CD4-positive, alpha-beta T cell (primary cell): ENCODE results near the gene NUMBL. TPM values are rescaled to one million over a fixed set of nuclear protein-coding genes. Genes with fewer than 3 reads are reported as not detected.

Experiments
- ATAC-seq: fragments of 200-7000 bp; cut with Tn5 transposase; one replicate; pipeline ENCODE4 v1.10.0; 2022; ENCODE audit warnings: mild to moderate bottlenecking; ENCODE audit not compliant: poor library complexity
- CTCF ChIA-PET: fragments of 350-600 bp; sonication (Branson Sonifier 250); formaldehyde crosslinking; loops from one replicate; lab custom pipeline; 2021; ENCODE audit warnings: antibody characterized with exemption, inconsistent platforms; lab: Charles Lee
- POLR2A ChIA-PET: fragments of 350-600 bp; sonication (Branson Sonifier 250); formaldehyde crosslinking; loops from one replicate; lab custom pipeline; 2021; ENCODE audit warnings: antibody characterized with exemption, inconsistent platforms; lab: Charles Lee
- DNase-seq, 14 experiments: peaks; one replicate each; pipeline ENCODE4 v3.0.0-alpha.2; 2013 to 2020; ENCODE audit warnings: mixed read lengths in 2 of 14
- H3K27ac ChIP-seq, 2 donors: one replicate each; pipeline versions ENCODE4 v1.5.1 to v1.7.0; 2013; ENCODE audit warnings: low read length in 2 of 2, low read depth in 1 of 2, mild to moderate bottlenecking in 1 of 2
- H3K27me3 ChIP-seq, 2 experiments: 1 replicate in 1 of 2; 2 replicates in 1 of 2; pipeline versions ENCODE4 v1.6.1 to v1.7.0; 2013; ENCODE audit warnings: low read length in 2 of 2, control low read depth in 1 of 2, mild to moderate bottlenecking in 1 of 2, moderate library complexity in 1 of 2; ENCODE audit not compliant: insufficient read depth in 2 of 2, control insufficient read depth in 1 of 2
- H3K36me3 ChIP-seq: one replicate; pipeline ENCODE4 v1.6.1; 2013; ENCODE audit warnings: low read length, control low read depth; ENCODE audit not compliant: insufficient read depth
- H3K4me1 ChIP-seq: one replicate; pipeline ENCODE4 v1.6.1; 2013; ENCODE audit warnings: low read length, control low read depth; ENCODE audit not compliant: insufficient read depth
- H3K4me3 ChIP-seq: one replicate; pipeline ENCODE4 v1.5.1; 2013; ENCODE audit warnings: mild to moderate bottlenecking, low read length, moderate library complexity
- H3K9me3 ChIP-seq, 2 experiments: 1 replicate in 1 of 2; 2 replicates in 1 of 2; pipeline versions ENCODE4 v1.6.1 to v1.7.0; 2013; ENCODE audit warnings: low read length in 2 of 2, mild to moderate bottlenecking in 2 of 2, control low read depth in 1 of 2, moderate library complexity in 1 of 2; ENCODE audit not compliant: control insufficient read depth in 1 of 2, insufficient read depth in 1 of 2
- H3K27ac Mint-ChIP-seq: one replicate; pipeline ENCODE4 v1.8.0; 2020; ENCODE audit warnings: mixed read lengths
- H3K27me3 Mint-ChIP-seq: one replicate; pipeline ENCODE4 v1.8.0; 2021; ENCODE audit warnings: mixed read lengths
- H3K36me3 Mint-ChIP-seq: one replicate; pipeline ENCODE4 v1.8.0; 2021; ENCODE audit warnings: low read depth, mixed read lengths
- H3K4me1 Mint-ChIP-seq: one replicate; pipeline ENCODE4 v1.8.0; 2021; ENCODE audit warnings: low read depth, mixed read lengths
- H3K4me3 Mint-ChIP-seq: one replicate; pipeline ENCODE4 v1.8.0; 2020; ENCODE audit warnings: mild to moderate bottlenecking, mixed read lengths
- H3K9me3 Mint-ChIP-seq: one replicate; pipeline ENCODE4 v1.8.0; 2020; ENCODE audit warnings: mixed read lengths
- intact Hi-C, 2 experiments: fragments of 100-400 bp; cut with DNase I in 1 of 2; cut with micrococcal nuclease in 1 of 2; formaldehyde crosslinking; loops; one replicate each; pipeline versions ENCODE4 v1.15.1 to v1.9.0; 2023 to 2025; cut with DNase I, micrococcal nuclease
- total RNA-seq, 174 experiments: library from RNA in 2 of 174; stranded (reverse) in 2 of 174; gene quantifications; one replicate each; pipeline ENCODE4 v1.2.3 and lab custom pipeline; 2021 to 2026
- TF ChIP-seq, protein P1 (sequence below): fragments of 200-600 bp; IDR thresholded peaks from one replicate; pipeline ENCODE4 v1.8.0; 2022; ENCODE audit warnings: antibody characterized with exemption, mild to moderate bottlenecking

NUMBL gene
- total RNA-seq, 2 experiments from 2014 or later: 5.2 to 5.4 TPM

DNA sequence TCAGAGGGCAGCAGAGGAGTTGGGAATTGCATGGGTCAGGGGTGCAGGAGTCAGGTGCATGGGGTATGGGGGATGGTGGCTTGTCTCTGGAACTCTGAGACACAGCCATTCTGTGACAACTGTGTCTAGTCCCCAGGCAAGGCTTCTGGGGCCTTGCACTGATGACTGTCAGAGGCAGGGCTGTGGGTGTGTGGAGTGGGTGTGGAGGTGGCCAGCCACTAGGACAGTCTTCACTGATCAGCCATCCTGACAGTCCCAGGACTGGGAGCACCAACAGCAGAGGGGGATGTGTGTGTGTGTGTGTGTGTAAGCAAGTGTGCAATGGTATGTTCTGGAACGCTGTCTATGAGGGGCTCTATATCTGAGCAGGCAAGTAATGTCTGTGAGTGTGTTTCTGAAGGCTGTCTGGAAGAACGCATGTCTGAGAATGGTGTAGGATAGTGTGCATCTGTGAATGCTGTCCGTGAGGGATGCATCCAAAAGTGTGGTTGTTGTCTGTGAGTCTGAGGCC is 5.4 kb downstream of the NUMBL start:
- Histone ChIP-seq H3K27me3 (no peaks in the 10 kb centered on the region), H3K27ac (no peak overlapping the region), H3K36me3 (peaks cover 9% of the 10 kb centered on the region), H3K4me1 (peaks cover 8% of the 10 kb centered on the region), H3K4me3 (no peak overlapping the region), H3K9me3 (no peaks in the 10 kb centered on the region)
- H3K4me1 Mint-ChIP-seq: no peaks in the 10 kb centered on the region
- H3K27me3 Mint-ChIP-seq: no peaks in the 10 kb centered on the region
- H3K9me3 Mint-ChIP-seq: no peaks in the 10 kb centered on the region
- TF ChIP-seq, protein P1, sequence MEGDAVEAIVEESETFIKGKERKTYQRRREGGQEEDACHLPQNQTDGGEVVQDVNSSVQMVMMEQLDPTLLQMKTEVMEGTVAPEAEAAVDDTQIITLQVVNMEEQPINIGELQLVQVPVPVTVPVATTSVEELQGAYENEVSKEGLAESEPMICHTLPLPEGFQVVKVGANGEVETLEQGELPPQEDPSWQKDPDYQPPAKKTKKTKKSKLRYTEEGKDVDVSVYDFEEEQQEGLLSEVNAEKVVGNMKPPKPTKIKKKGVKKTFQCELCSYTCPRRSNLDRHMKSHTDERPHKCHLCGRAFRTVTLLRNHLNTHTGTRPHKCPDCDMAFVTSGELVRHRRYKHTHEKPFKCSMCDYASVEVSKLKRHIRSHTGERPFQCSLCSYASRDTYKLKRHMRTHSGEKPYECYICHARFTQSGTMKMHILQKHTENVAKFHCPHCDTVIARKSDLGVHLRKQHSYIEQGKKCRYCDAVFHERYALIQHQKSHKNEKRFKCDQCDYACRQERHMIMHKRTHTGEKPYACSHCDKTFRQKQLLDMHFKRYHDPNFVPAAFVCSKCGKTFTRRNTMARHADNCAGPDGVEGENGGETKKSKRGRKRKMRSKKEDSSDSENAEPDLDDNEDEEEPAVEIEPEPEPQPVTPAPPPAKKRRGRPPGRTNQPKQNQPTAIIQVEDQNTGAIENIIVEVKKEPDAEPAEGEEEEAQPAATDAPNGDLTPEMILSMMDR: no peak
- no peak for DNase-seq
- ATAC-seq: no peak
- intact Hi-C loops: no loop called here
- H3K4me3 Mint-ChIP-seq: no peak overlapping the region
- POLR2A ChIA-PET: no interaction called here
- no peak overlapping the region for H3K27ac Mint-ChIP-seq
- H3K36me3 Mint-ChIP-seq: peaks cover 6% of the 10 kb centered on the region
- CTCF ChIA-PET: no interaction called here

DNA sequence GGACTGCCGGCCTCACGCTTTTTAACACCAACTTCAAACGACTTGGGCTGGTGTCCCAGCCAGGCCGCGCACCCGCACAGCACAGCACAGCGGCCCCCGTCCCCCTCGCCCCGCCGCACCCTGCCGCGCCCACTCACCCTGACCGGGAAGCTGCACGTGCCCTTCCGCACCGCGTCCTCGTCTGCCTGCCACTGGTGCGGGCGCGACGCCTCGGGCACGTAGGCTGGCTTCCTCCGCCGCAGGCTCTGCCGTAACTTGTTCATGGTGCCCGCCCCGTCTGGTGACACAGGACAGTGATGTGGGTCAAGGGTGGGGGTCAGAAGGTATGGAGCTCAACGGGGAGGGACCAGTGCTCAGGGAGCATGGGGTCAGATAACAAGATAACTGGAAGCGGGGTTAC is 6.2 kb downstream of the NUMBL start:
- POLR2A ChIA-PET: no interaction called here
- Histone ChIP-seq H3K36me3 (peaks cover 9% of the 10 kb centered on the region), H3K27ac (no peak overlapping the region), H3K4me1 (peaks cover under 1% of the 10 kb centered on the region), H3K27me3 (no peaks in the 10 kb centered on the region), H3K4me3 (no peak overlapping the region), H3K9me3 (no peaks in the 10 kb centered on the region)
- TF ChIP-seq, protein P1: no peak
- Mint-ChIP-seq H3K27ac (no peak overlapping the region), H3K27me3 (no peaks in the 10 kb centered on the region), H3K4me1 (no peaks in the 10 kb centered on the region), H3K9me3 (no peaks in the 10 kb centered on the region), H3K36me3 (peaks cover 13% of the 10 kb centered on the region), H3K4me3 (no peak overlapping the region)
- DNase-seq (no peak), ATAC-seq (no peak)
- CTCF ChIA-PET: no interaction called here
- intact Hi-C loops: no loop called here

DNA sequence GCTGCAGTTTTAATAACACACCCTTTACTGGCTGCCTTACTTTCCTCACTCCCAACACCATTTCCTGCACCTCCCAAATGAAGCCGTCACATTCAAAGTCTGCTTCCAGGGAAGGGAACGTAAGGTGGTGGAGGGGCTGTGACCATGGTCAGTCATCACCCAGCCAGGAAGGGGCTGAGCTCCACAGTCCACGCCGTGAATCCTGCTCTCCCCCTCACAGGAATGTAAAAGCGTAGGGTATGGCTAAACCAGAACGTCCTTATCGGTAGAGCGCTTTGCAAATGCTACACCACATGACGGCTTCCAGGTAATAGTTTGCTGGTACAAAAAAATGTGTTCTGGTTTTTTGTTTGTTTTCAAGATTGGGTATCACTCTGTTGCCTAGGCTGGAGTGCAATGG is 7.0 kb downstream of the NUMBL start:
- Mint-ChIP-seq H3K36me3 (peaks cover 15% of the 10 kb centered on the region), H3K9me3 (no peaks in the 10 kb centered on the region), H3K4me1 (no peaks in the 10 kb centered on the region), H3K4me3 (no peak overlapping the region), H3K27me3 (no peaks in the 10 kb centered on the region), H3K27ac (no peak overlapping the region)
- ATAC-seq (no peak), DNase-seq (no peak)
- TF ChIP-seq, protein P1: no peak
- H3K4me1 ChIP-seq: no peaks in the 10 kb centered on the region
- H3K36me3 ChIP-seq: peaks cover 9% of the 10 kb centered on the region
- H3K9me3 ChIP-seq: no peaks in the 10 kb centered on the region
- H3K27me3 ChIP-seq: no peaks in the 10 kb centered on the region
- CTCF ChIA-PET: no interaction called here
- POLR2A ChIA-PET: no interaction called here
- no peak overlapping the region for H3K27ac ChIP-seq
- intact Hi-C loops: no loop called here
- H3K4me3 ChIP-seq: no peak overlapping the region
